Adrenal gland (tissue), 12 donors: ENCODE data around the gene EVC. TPM values are rescaled to one million over a fixed set of nuclear protein-coding genes. Genes with fewer than 3 reads are reported as not detected.

Source experiments
- DNase-seq, 7 donors: peaks; one replicate each; pipeline ENCODE4 v3.0.0-alpha.2; 2019 to 2020
- H3K27ac ChIP-seq, 5 donors: fragments of 200-600 bp; sonication (generic) in 4 of 5; 1 replicate in 3 of 5; 2 replicates in 2 of 5; pipeline versions ENCODE4 v1.5.1 to v1.8.0; 2016 to 2020; ENCODE audit warnings: mild to moderate bottlenecking in 1 of 5
- H3K27me3 ChIP-seq: fragments of 200-600 bp; 2 replicates; pipeline ENCODE4 v1.8.0; 2021
- H3K36me3 ChIP-seq, 2 donors: fragments of 200-600 bp; replicated peaks in 1 of 2; 1 replicate in 1 of 2; 2 replicates in 1 of 2; pipeline versions ENCODE4 v1.5.1 to v1.8.0; 2018 to 2022
- H3K4me1 ChIP-seq, 2 donors: fragments of 200-600 bp; replicated peaks in 1 of 2; 1 replicate in 1 of 2; 2 replicates in 1 of 2; pipeline versions ENCODE4 v1.5.1 to v1.8.0; 2018 to 2021
- H3K4me3 ChIP-seq, 4 donors: fragments of 200-600 bp; sonication (generic) in 3 of 4; one replicate each; pipeline ENCODE4 v1.5.1; 2016 to 2018
- H3K9me3 ChIP-seq, 3 donors: fragments of 200-600 bp; sonication (generic) in 1 of 3; replicated peaks in 1 of 3; 1 replicate in 2 of 3; 2 replicates in 1 of 3; pipeline versions ENCODE4 v1.5.1 to v1.8.0; 2016 to 2021
- POLR2A ChIP-seq, 2 donors: fragments of 450-650 bp; IDR thresholded peaks; one replicate each; pipeline ENCODE4 v1.6.1; 2017; ENCODE audit warnings: antibody characterized with exemption in 2 of 2, mild to moderate bottlenecking in 2 of 2, moderate library complexity in 1 of 2
- WGBS, 4 donors: extraction: QIAGEN DNeasy Blood & Tissue Kit in 2 of 4; methylation state at CpG; one replicate each; pipeline versions ENCODE4 v1.1.5 to v1.1.7; 2013 to 2017; 5-methylcytosine and 5-hydroxymethylcytosine counted together
- intact Hi-C, 2 donors: fragments of 100-400 bp; cut with DNase I; formaldehyde crosslinking; loops; one replicate each; pipeline versions ENCODE4 v1.14.1 to v1.15.0; 2022 to 2023
- polyA plus RNA-seq, 3 donors: library from polyadenylated mRNA; stranded (reverse); fragments of 200-250 nt in 2 of 3; fragments of 350-450 nt in 1 of 3; fragmentation: Illumina TruSeq in 1 of 3; extraction: RNeasy Lipid Tissue Mini Kit (QIAGEN cat#74804) in 1 of 3; gene quantifications; one replicate each; pipeline ENCODE4 v1.2.3, GENCODE V29; 2013 to 2014
- total RNA-seq, 9 donors: library from RNA; depleted of rRNA in 4 of 9; stranded (reverse); fragments of >200 nt in 4 of 9; fragments of 120-200 nt in 1 of 9; fragmentation: NEBNext Ultra II Directional in 1 of 9; extraction: Animal tissue kit (Norgen Biotek cat#: 25700) in 1 of 9; gene quantifications; one replicate each; pipeline versions ENCODE4 v1.1.0 to v1.2.4, GENCODE V29; 2013 to 2023
- TF ChIP-seq, protein P1 (sequence below), 6 experiments: fragments of 450-650 bp in 4 of 6; fragments of 200-600 bp in 2 of 6; sonication (generic) in 1 of 6; IDR thresholded peaks; 1 replicate in 5 of 6; 2 replicates in 1 of 6; pipeline versions ENCODE4 v1.5.1 to v1.8.0; 2016 to 2021; ENCODE audit warnings: antibody characterized with exemption in 6 of 6, mild to moderate bottlenecking in 2 of 6, moderate library complexity in 1 of 6
- donor health status: healthy with polysubstance abuse.
- donor health status: Bipolar disorder and iron deficiency.
- donor health status: DM: yes; HTN: yes; CAD: no.
- donor health status: DM: no; HTN: no; CAD: no.
- donor health status: DM: no; HTN: no; CAD: no.
- donor health status: DM: yes; HTN: yes; CAD: no.

EVC gene
- total and polyA plus RNA-seq, 12 donors: 1.0 to 23.7 (median 10.1) TPM

DNA sequence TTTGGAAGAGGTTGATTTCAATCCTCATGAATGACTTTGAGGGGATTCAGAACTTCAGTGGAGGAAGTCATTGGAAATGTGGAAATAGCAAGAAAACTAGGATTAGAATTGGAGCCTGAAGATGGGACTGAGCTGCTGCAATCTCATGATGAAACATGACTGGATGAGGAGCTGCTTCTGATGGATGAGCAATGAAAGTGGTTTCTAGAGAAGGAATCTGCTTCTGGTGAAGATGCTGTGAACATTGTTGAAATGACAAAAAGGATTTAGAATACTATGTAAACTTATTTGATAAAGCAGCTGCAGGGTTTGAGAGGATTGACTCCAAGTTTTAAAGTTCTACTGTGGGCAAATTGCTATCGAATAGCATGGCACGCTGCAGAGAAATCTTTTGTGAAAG, 27.1 kb downstream of the EVC start:
- no peak for DNase-seq
- Histone ChIP-seq H3K36me3 (no peaks in the 10 kb centered on the region), H3K27ac (no peak overlapping the region), H3K27me3 (no peaks in the 10 kb centered on the region), H3K4me1 (no peaks in the 10 kb centered on the region), H3K4me3 (no peak overlapping the region), H3K9me3 (no peaks in the 10 kb centered on the region)
- intact Hi-C loops: no loop called here
- 98 to 100% (median 99%) methylated on average over 2 of the region's 2 CpGs for WGBS, 4 donors
- TF ChIP-seq POLR2A (IDR thresholded peaks at IDR 0.05): no peak
- TF ChIP-seq, protein P1, sequence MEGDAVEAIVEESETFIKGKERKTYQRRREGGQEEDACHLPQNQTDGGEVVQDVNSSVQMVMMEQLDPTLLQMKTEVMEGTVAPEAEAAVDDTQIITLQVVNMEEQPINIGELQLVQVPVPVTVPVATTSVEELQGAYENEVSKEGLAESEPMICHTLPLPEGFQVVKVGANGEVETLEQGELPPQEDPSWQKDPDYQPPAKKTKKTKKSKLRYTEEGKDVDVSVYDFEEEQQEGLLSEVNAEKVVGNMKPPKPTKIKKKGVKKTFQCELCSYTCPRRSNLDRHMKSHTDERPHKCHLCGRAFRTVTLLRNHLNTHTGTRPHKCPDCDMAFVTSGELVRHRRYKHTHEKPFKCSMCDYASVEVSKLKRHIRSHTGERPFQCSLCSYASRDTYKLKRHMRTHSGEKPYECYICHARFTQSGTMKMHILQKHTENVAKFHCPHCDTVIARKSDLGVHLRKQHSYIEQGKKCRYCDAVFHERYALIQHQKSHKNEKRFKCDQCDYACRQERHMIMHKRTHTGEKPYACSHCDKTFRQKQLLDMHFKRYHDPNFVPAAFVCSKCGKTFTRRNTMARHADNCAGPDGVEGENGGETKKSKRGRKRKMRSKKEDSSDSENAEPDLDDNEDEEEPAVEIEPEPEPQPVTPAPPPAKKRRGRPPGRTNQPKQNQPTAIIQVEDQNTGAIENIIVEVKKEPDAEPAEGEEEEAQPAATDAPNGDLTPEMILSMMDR (IDR thresholded peaks at IDR 0.05): no peak

DNA sequence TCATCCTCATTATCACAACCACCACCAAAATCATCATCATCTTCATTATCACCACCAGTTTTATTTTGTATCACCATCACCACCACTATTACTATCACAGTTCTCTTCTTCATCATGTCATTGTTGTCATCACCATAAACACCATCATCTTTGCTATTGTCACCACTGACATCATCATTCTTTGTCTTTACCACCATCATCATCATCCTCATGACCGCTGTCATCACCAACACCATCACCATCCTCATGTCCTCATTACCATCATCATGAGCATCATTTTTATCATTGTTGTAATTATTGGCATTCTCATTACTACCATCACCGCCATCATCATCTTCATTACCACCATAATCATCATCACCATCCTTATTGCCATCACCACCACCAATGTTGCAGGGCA, 31.4 kb downstream of the EVC start:
- TF ChIP-seq, protein P1 (IDR thresholded peaks at IDR 0.05): no peak
- no peak for TF ChIP-seq POLR2A (IDR thresholded peaks at IDR 0.05)
- DNase-seq: no peak
- Histone ChIP-seq H3K36me3 (no peaks in the 10 kb centered on the region), H3K27ac (no peak overlapping the region), H3K27me3 (no peaks in the 10 kb centered on the region), H3K4me1 (no peaks in the 10 kb centered on the region), H3K9me3 (no peaks in the 10 kb centered on the region), H3K4me3 (no peak overlapping the region)
- WGBS, 4 donors: 94 to 100% (median 97%) methylated on average over 2 of the region's 2 CpGs
- intact Hi-C loops: no loop called here

DNA sequence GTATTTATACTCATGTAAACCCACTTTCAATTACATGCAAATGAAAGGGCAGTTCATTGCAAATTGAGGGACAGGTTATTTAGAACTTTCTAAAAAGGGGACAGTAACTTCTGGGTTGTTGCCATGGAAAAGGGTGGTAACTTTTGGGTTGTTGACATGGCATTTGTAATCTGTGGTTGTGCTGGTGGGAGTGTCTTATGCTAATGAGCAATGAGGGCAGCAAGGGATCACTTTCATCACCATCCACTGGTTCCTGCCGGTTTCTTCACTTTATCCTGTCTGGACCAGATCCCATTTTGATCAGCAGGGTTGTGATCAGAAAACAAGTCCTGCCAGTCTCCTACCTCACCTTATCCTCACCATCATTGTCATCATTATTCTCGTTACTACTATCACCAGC, 32.0 kb downstream of the EVC start:
- Histone ChIP-seq H3K9me3 (no peaks in the 10 kb centered on the region), H3K36me3 (no peaks in the 10 kb centered on the region), H3K4me1 (peaks cover 0 to 3% of the 10 kb centered on the region in 2 donors), H3K4me3 (no peak overlapping the region), H3K27me3 (no peaks in the 10 kb centered on the region), H3K27ac (no peak overlapping the region)
- no peak for DNase-seq
- no peak for TF ChIP-seq POLR2A (IDR thresholded peaks at IDR 0.05)
- TF ChIP-seq, protein P1 (IDR thresholded peaks at IDR 0.05): no peak
- WGBS, 4 donors: 90 to 95% (median 92%) methylated on average over 2 of the region's 2 CpGs
- intact Hi-C loops: no loop called here

DNA sequence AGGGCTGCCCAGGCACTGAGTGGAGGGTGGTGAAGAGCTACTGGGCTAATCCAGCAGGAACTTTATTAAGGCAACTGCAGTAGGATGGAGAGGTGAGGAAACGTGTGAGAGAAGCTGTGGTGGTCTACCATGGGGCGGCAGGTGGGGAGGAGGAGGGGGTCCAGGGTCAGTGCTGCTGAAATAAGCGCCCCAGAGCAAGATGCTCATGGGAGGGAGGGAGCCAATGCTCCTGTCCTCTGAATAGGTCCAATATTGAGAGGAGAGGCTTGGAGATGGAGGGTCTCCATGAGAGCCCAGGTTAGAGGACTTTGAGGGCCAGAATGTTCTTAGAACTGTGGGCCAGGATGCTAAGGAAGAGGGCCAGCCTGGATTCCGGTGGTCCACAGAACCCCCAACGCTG, 35.2 kb downstream of the EVC start:
- WGBS, 4 donors: 91 to 100% (median 95%) methylated on average over 5 of the region's 5 CpGs
- Histone ChIP-seq H3K36me3 (no peaks in the 10 kb centered on the region), H3K27me3 (no peaks in the 10 kb centered on the region), H3K9me3 (no peaks in the 10 kb centered on the region), H3K4me3 (no peak overlapping the region), H3K4me1 (peaks cover 0 to 4% of the 10 kb centered on the region in 2 donors), H3K27ac (no peak overlapping the region)
- intact Hi-C loops: no loop called here
- DNase-seq: no peak
- TF ChIP-seq POLR2A (IDR thresholded peaks at IDR 0.05): no peak
- TF ChIP-seq, protein P1 (IDR thresholded peaks at IDR 0.05): no peak
